K562 (cell line): Measurements from ENCODE around the gene HBP1.

ENCODE experiments used
- CTCF ChIP-seq, 3 experiments: IDR thresholded peaks in 2 of 3; conservative IDR thresholded peaks in 1 of 3; 2 replicates each; pipeline ENCODE4 v1.5.1; 2011 to 2012; ENCODE audit warnings: low read length in 3 of 3, mild to moderate bottlenecking in 3 of 3, control low read depth in 2 of 3, improper control_type of control experiment in 1 of 3, inconsistent platforms in 1 of 3, low read depth in 1 of 3, mixed read lengths in 1 of 3, moderate library complexity in 1 of 3; ENCODE audit not compliant: insufficient read depth in 2 of 3
- ETV6 ChIP-seq, 3 experiments: fragments of 150-350 bp in 1 of 3; sonication (generic) in 1 of 3; formaldehyde crosslinking in 1 of 3; IDR thresholded peaks; 2 replicates each; pipeline versions ENCODE4 v1.6.1 to v1.8.0; 2014 to 2022; ENCODE audit warnings: borderline replicate concordance in 2 of 3, low read depth in 2 of 3, antibody characterized with exemption in 1 of 3, low read length in 1 of 3, mild to moderate bottlenecking in 1 of 3, missing genetic modification reagents in 1 of 3
- MAFK ChIP-seq: IDR thresholded peaks from 2 replicates; pipeline ENCODE4 v1.6.1; 2011; ENCODE audit warnings: low read length, improper control_type of control experiment
- MEF2D ChIP-seq: conservative IDR thresholded peaks from 2 replicates; pipeline ENCODE4 v1.6.1; 2016; ENCODE audit warnings: low read depth, missing genetic modification characterization, missing compliant biosample characterization
- MIER1 ChIP-seq: fragments of 450-650 bp; IDR thresholded peaks from 2 replicates; pipeline ENCODE4 v1.6.1; 2016; ENCODE audit warnings: antibody characterized with exemption, mild to moderate bottlenecking, low read depth
- RAD21 ChIP-seq, 2 experiments: fragments of 250-450 bp in 1 of 2; fragments of 450-650 bp in 1 of 2; sonication (Bioruptor Pico) in 1 of 2; formaldehyde crosslinking in 1 of 2; IDR thresholded peaks in 1 of 2; conservative IDR thresholded peaks in 1 of 2; 2 replicates each; pipeline versions ENCODE4 v1.4.0 to v1.8.0; 2020 to 2022; ENCODE audit warnings: mild to moderate bottlenecking in 2 of 2, moderate library complexity in 1 of 2
- RAD51 ChIP-seq: fragments of 450-650 bp; IDR thresholded peaks from 2 replicates; pipeline ENCODE4 v1.7.1; 2016; ENCODE audit warnings: low read depth, mild to moderate bottlenecking, borderline replicate concordance
- RBM17 ChIP-seq: fragments of 200-400 bp; formaldehyde crosslinking; IDR thresholded peaks from 2 replicates; pipeline ENCODE4 v1.6.1; 2017; ENCODE audit warnings: low read depth, mild to moderate bottlenecking, low read length, borderline replicate concordance
- SRSF3 ChIP-seq: fragments of 200-400 bp; formaldehyde crosslinking; IDR thresholded peaks from 2 replicates; pipeline ENCODE4 v1.6.1; 2016; ENCODE audit warnings: mild to moderate bottlenecking, low read length, moderate library complexity; ENCODE audit not compliant: insufficient read depth
- YY1 ChIP-seq, 3 experiments: IDR thresholded peaks; 2 replicates each; pipeline ENCODE4 v1.6.1; 2011; ENCODE audit warnings: low read length in 2 of 3, mild to moderate bottlenecking in 2 of 3, moderate library complexity in 2 of 3, borderline replicate concordance in 1 of 3, control low read depth in 1 of 3, low read depth in 1 of 3; ENCODE audit not compliant: insufficient read depth in 3 of 3, insufficient replicate concordance in 2 of 3, control insufficient read depth in 1 of 3, insufficient read length in 1 of 3; ENCODE audit errors: extremely low read depth in 1 of 3
- ZBTB7A ChIP-seq: IDR thresholded peaks from 2 replicates; pipeline ENCODE4 v1.6.1; 2011; ENCODE audit warnings: low read depth, mild to moderate bottlenecking, low read length, moderate library complexity, borderline replicate concordance; ENCODE audit not compliant: control insufficient read depth
- ZHX1 ChIP-seq: fragments of 150-350 bp; conservative IDR thresholded peaks from 2 replicates; pipeline ENCODE4 v1.6.1; 2014; ENCODE audit warnings: low read length
- ZNF699 ChIP-seq: fragments of 250-450 bp; sonication (Bioruptor Pico); IDR thresholded peaks from 2 replicates; pipeline ENCODE4 v1.8.0; 2021; ENCODE audit warnings: mild to moderate bottlenecking, moderate library complexity; ENCODE audit not compliant: insufficient replicate concordance
- ZSCAN29 ChIP-seq: fragments of 450-650 bp; IDR thresholded peaks from 2 replicates; pipeline ENCODE4 v1.6.1; 2017

- TF ChIP-seq RAD51 = no peak
- TF ChIP-seq ZHX1 = no peak
- no peak for TF ChIP-seq RAD21 (CRISPR knock-in tag; conservative IDR thresholded peaks at IDR 0.05 in 1 of 2, IDR thresholded peaks at IDR 0.05 in 1 of 2)
- TF ChIP-seq ETV6 (IDR thresholded peaks at IDR 0.05; ENCODE audit: borderline replicate concordance in 1 of 2, low read depth in 2 of 2, low read length in 1 of 2) = no peak
- TF ChIP-seq ETV6 (CRISPR knock-in tag; IDR thresholded peaks at IDR 0.05; ENCODE audit: borderline replicate concordance) = no peak
- TF ChIP-seq MIER1 = no peak
- no peak for TF ChIP-seq MEF2D (tag)
- no peak for TF ChIP-seq ZBTB7A
- no peak for TF ChIP-seq CTCF (IDR thresholded peaks at IDR 0.05 in 2 of 3, conservative IDR thresholded peaks at IDR 0.05 in 1 of 3; ENCODE audit: insufficient read depth in 2 of 3, low read depth in 1 of 3, low read length in 3 of 3)
- TF ChIP-seq RBM17 = no peak
- no peak for TF ChIP-seq ZSCAN29
- no peak for TF ChIP-seq MAFK
- no peak for TF ChIP-seq YY1 (IDR thresholded peaks at IDR 0.05; ENCODE audit: borderline replicate concordance in 1 of 3, control insufficient read depth in 1 of 3, extremely low read depth in 1 of 3, insufficient read depth in 3 of 3, insufficient read length in 1 of 3, insufficient replicate concordance in 2 of 3, low read depth in 1 of 3, low read length in 2 of 3)
- TF ChIP-seq SRSF3 = no peak
- TF ChIP-seq ZNF699 (CRISPR knock-in tag) = no peak
Observed at GRCh38 chr7:107171496-107171895, 2.7 kb downstream of the HBP1 start.
